B cell (primary cell): Measurements from ENCODE around the gene MKS1. TPM values are rescaled to one million over a fixed set of nuclear protein-coding genes. Genes with fewer than 3 reads are reported as not detected.

ENCODE experiments used
- ATAC-seq: fragments of 200-7000 bp; cut with Tn5 transposase; one replicate; pipeline ENCODE4 v1.10.0; 2021; ENCODE audit warnings: low read depth, mild to moderate bottlenecking, moderate number of reproducible peaks, moderate library complexity
- CTCF ChIA-PET: fragments of 350-600 bp; sonication (Branson Sonifier 250); formaldehyde crosslinking; loops from one replicate; lab custom pipeline; 2021; ENCODE audit warnings: antibody characterized with exemption, inconsistent platforms; lab: Charles Lee
- POLR2A ChIA-PET: fragments of 350-600 bp; sonication (Branson Sonifier 250); formaldehyde crosslinking; loops from one replicate; lab custom pipeline; 2021; ENCODE audit warnings: antibody characterized with exemption; lab: Charles Lee
- DNase-seq: peaks from one replicate; pipeline ENCODE4 v3.0.0; 2013
- H2AFZ ChIP-seq: 2 replicates; pipeline ENCODE4 v1.6.1; 2012; ENCODE audit warnings: mild to moderate bottlenecking, low read depth, low read length; ENCODE audit not compliant: insufficient read depth, poor library complexity, severe bottlenecking
- H3K27ac ChIP-seq, 2 donors: 1 replicate in 1 of 2; 2 replicates in 1 of 2; pipeline ENCODE4 v1.5.1; 2012 to 2013; ENCODE audit warnings: low read length in 2 of 2, mild to moderate bottlenecking in 2 of 2, moderate library complexity in 1 of 2
- H3K27me3 ChIP-seq, 4 experiments: fragments of 200-600 bp in 1 of 4; sonication (generic) in 1 of 4; replicated peaks in 1 of 4; 1 replicate in 2 of 4; 2 replicates in 2 of 4; pipeline versions ENCODE4 v1.6.1 to v1.7.0; 2013 to 2016; ENCODE audit warnings: low read length in 3 of 4, mild to moderate bottlenecking in 2 of 4, mixed read lengths in 1 of 4, moderate library complexity in 1 of 4; ENCODE audit not compliant: insufficient read depth in 4 of 4, control insufficient read depth in 3 of 4; ENCODE audit errors: control extremely low read depth in 1 of 4
- H3K36me3 ChIP-seq, 2 experiments: replicated peaks in 1 of 2; 1 replicate in 1 of 2; 2 replicates in 1 of 2; pipeline versions ENCODE4 v1.6.1 to v1.7.1; 2013; ENCODE audit warnings: low read length in 1 of 2; ENCODE audit not compliant: insufficient read depth in 2 of 2, control insufficient read depth in 1 of 2; ENCODE audit errors: control extremely low read depth in 1 of 2, extremely low read depth in 1 of 2
- H3K4me1 ChIP-seq, 2 donors: fragments of 200-600 bp in 1 of 2; sonication (generic) in 1 of 2; 1 replicate in 1 of 2; 2 replicates in 1 of 2; pipeline versions ENCODE4 v1.5.1 to v1.6.1; 2013 to 2017; ENCODE audit warnings: low read length in 2 of 2; ENCODE audit not compliant: control insufficient read depth in 2 of 2, insufficient read depth in 2 of 2
- H3K4me2 ChIP-seq: replicated peaks from 2 replicates; pipeline ENCODE3; 2012; ENCODE audit warnings: mild to moderate bottlenecking, low read depth, low read length; ENCODE audit not compliant: poor library complexity, severe bottlenecking
- H3K4me3 ChIP-seq, 5 experiments: fragments of 200-600 bp in 1 of 5; sonication (generic) in 1 of 5; 1 replicate in 3 of 5; 2 replicates in 2 of 5; pipeline versions ENCODE4 v1.5.1 to v1.7.0; 2011 to 2016; ENCODE audit warnings: low read length in 4 of 5, mild to moderate bottlenecking in 4 of 5, low read depth in 2 of 5, control low read depth in 1 of 5, moderate library complexity in 1 of 5; ENCODE audit not compliant: insufficient read depth in 1 of 5; ENCODE audit errors: control extremely low read depth in 1 of 5, extremely low read depth in 1 of 5
- H3K79me2 ChIP-seq: fragments of 200-600 bp; sonication (generic); one replicate; pipeline ENCODE4 v1.6.0; 2016; ENCODE audit warnings: low read length; ENCODE audit not compliant: control insufficient read depth, insufficient read depth
- H3K9ac ChIP-seq: fragments of 200-600 bp; sonication (generic); 2 replicates; pipeline ENCODE4 v1.6.1; 2017; ENCODE audit warnings: mild to moderate bottlenecking, low read length, moderate library complexity
- H3K9me3 ChIP-seq, 3 donors: one replicate each; pipeline versions ENCODE4 v1.6.1 to v1.7.1; 2013; ENCODE audit warnings: low read length in 2 of 3; ENCODE audit not compliant: control insufficient read depth in 2 of 3, insufficient read depth in 1 of 3; ENCODE audit errors: control extremely low read depth in 1 of 3
- H4K20me1 ChIP-seq: 2 replicates; pipeline ENCODE4 v1.6.0; 2012; ENCODE audit warnings: mild to moderate bottlenecking, low read length; ENCODE audit not compliant: insufficient read depth, control insufficient read depth, poor library complexity, severe bottlenecking
- H3K27ac Mint-ChIP-seq: one replicate; pipeline ENCODE4 v1.8.0; 2021; ENCODE audit warnings: mixed read lengths
- H3K27me3 Mint-ChIP-seq: one replicate; pipeline ENCODE4 v1.8.0; 2021; ENCODE audit warnings: mixed read lengths
- H3K4me1 Mint-ChIP-seq: one replicate; pipeline ENCODE4 v1.8.0; 2021; ENCODE audit warnings: mixed read lengths
- H3K4me3 Mint-ChIP-seq: one replicate; pipeline ENCODE4 v1.8.0; 2021; ENCODE audit warnings: mixed read lengths
- H3K9me3 Mint-ChIP-seq: one replicate; pipeline ENCODE4 v1.8.0; 2022; ENCODE audit warnings: mixed read lengths; ENCODE audit not compliant: insufficient read depth
- EZH2 ChIP-seq: IDR thresholded peaks from 2 replicates; pipeline ENCODE4 v1.6.1; 2012; ENCODE audit warnings: borderline replicate concordance, low read depth, mild to moderate bottlenecking, moderate library complexity, low read length; ENCODE audit not compliant: insufficient read depth, poor library complexity, severe bottlenecking
- WGBS: methylation state at CpG from one replicate; pipeline ENCODE4 v1.1.5; 2013; ENCODE audit warnings: missing lambda C conversion rate; ENCODE audit not compliant: insufficient coverage; 5-methylcytosine and 5-hydroxymethylcytosine counted together
- intact Hi-C: fragments of 100-400 bp; cut with micrococcal nuclease; formaldehyde crosslinking; loops from one replicate; pipeline ENCODE4 v1.10.0; 2022
- polyA plus RNA-seq: library from polyadenylated mRNA; depleted of rRNA; stranded (reverse); fragments of >200 nt; gene quantifications from 2 replicates; pipeline ENCODE4 v1.2.3, GENCODE V29; 2012
- total RNA-seq, 2 donors: library from RNA; stranded (reverse); fragments of 120-200 nt in 1 of 2; gene quantifications; 1 replicate in 1 of 2; 2 replicates in 1 of 2; pipeline versions ENCODE4 v1.2.3 to v1.2.4, GENCODE V29; 2013 to 2022
- TF ChIP-seq, protein P1 (sequence below): fragments of 200-600 bp; IDR thresholded peaks from one replicate; pipeline ENCODE4 v1.8.0; 2022; ENCODE audit warnings: antibody characterized with exemption, mild to moderate bottlenecking

MKS1 gene
- total and polyA plus RNA-seq, 2 donors (not counting 1 experiment from before 2014, with no cell fraction given) = 8.3 to 19.6 TPM

DNA sequence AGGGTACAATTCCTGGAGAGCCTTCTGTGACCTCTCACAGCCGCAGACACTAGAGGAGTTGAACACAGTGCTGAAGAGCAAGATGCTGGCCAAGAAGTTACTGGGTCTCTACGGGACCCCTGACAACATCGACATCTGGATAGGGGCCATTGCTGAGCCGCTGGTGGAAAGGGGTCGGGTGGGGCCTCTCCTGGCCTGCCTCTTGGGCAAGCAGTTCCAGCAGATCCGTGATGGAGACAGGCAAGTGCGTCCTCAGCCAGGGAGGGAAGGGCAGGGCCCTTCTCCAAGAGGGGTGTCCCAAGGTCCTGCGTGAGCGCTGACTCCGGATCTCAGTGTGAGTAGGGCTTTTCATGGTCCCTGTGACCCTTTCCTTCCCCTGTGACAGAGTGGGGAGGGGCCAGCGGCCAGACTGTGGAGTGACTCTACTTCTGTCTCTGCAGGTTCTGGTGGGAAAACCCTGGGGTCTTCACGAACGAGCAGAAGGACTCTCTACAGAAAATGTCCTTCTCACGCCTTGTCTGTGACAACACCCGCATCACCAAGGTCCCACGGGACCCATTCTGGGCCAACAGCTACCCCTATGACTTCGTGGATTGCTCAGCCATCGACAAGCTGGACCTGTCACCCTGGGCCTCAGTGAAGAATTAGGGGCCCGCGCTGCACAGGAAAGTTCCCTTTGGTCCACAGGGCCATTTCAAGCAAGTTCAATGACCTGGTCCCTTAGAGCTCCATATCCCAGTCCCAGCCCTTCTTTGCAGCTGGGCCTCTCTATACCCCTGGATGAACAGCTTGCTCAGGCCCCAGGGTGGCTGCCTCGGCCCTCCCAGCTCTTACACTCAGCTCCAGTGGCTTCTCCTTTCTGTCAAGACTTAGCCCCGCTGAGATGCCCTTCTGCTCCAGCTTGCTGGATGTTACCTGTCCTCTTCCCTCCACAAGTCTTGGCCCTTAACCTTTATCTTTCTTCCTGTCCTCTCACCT is 48.6 kb upstream of the MKS1 start:
- Histone ChIP-seq H4K20me1 (no peaks in the 10 kb centered on the region), H3K4me3 (no peak overlapping the region), H3K36me3 (no peaks in the 10 kb centered on the region), H3K9me3 (no peaks in the 10 kb centered on the region), H3K4me1 (no peaks in the 10 kb centered on the region), H2AFZ (no peak overlapping the region), H3K27me3 (peaks cover 0 to 16% (median 5%) of the 10 kb centered on the region in 4 experiments), H3K4me2 (no peak overlapping the region), H3K79me2 (no peaks in the 10 kb centered on the region), H3K9ac (no peak overlapping the region), H3K27ac (no peak overlapping the region)
- Mint-ChIP-seq H3K4me3 (no peak overlapping the region), H3K27me3 (peaks cover 44% of the 10 kb centered on the region), H3K4me1 (no peaks in the 10 kb centered on the region), H3K9me3 (no peaks in the 10 kb centered on the region), H3K27ac (no peak overlapping the region)
- ChIA-PET POLR2A (no interaction called here), CTCF (interaction anchor here (1.3 kb wide), 1 partner anchor 18 kb away, joined by 4 read pairs; no protein-coding TSS in a partner anchor)
- no peak for ATAC-seq
- no peak for DNase-seq
- 93% methylated on average over 21 of the region's 22 CpGs for WGBS
- intact Hi-C loops = no loop called here
- no peak for TF ChIP-seq EZH2
- TF ChIP-seq, protein P1, sequence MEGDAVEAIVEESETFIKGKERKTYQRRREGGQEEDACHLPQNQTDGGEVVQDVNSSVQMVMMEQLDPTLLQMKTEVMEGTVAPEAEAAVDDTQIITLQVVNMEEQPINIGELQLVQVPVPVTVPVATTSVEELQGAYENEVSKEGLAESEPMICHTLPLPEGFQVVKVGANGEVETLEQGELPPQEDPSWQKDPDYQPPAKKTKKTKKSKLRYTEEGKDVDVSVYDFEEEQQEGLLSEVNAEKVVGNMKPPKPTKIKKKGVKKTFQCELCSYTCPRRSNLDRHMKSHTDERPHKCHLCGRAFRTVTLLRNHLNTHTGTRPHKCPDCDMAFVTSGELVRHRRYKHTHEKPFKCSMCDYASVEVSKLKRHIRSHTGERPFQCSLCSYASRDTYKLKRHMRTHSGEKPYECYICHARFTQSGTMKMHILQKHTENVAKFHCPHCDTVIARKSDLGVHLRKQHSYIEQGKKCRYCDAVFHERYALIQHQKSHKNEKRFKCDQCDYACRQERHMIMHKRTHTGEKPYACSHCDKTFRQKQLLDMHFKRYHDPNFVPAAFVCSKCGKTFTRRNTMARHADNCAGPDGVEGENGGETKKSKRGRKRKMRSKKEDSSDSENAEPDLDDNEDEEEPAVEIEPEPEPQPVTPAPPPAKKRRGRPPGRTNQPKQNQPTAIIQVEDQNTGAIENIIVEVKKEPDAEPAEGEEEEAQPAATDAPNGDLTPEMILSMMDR = no peak
